Muscle of back (tissue), 11 donors: ENCODE results near the gene PGD. TPM values are rescaled to one million over a fixed set of nuclear protein-coding genes. Genes with fewer than 3 reads are reported as not detected.
"Not testable (repeated sequence)": the region's sequence is repeated elsewhere in the genome, so short reads cannot be mapped to it uniquely, and the experiment has no call there.

Source experiments
- DNase-seq, 3 donors: peaks; one replicate each; pipeline versions ENCODE4 v3.0.0 to v3.0.0-alpha.2; 2013
- polyA plus RNA-seq, 10 donors: library from polyadenylated mRNA; unstranded; fragments of 120-200 nt; gene quantifications; one replicate each; pipeline ENCODE4 v1.2.1, GENCODE V29; 2013; ENCODE audit not compliant: insufficient read length in 10 of 10

The PGD gene
- polyA plus RNA-seq, 10 donors: 88.5 to 134 (median 105) TPM

GRCh38 chr1:10389271-10389973, 9.4 kb upstream of the PGD start:
- DNase-seq: no peak

GRCh38 chr1:10396870-10397269, 2.0 kb upstream of the PGD start:
- no peak for DNase-seq

- no peak for DNase-seq
Observed at GRCh38 chr1:10398278-10398733, 558 bp upstream of the PGD start.

DNA sequence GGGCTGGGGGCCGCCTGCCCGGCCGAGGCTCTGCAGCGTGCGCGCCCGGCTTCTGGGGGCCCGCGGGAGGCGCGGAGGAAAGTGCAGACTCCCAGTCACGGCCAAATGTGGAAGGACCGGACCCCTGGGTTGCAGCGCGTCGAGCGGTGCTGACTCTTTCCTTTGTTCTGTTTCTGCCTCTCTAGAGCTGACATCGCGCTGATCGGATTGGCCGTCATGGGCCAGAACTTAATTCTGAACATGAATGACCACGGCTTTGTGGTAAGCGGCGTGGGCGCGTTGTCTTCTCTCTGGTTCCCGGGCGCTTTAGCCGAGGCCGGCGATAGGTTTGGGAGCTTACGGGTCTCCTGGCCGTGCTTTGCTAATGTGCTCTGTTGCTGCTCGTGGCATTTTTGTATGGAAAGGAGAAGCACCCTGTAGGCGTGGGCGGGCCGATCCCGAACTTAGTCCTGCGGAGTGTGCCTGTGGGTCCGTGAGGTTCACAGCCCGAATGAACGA, 629 bp downstream of the PGD start:
- DNase-seq: peak in 1 of 3 donors; percentile 58

- peak in 1 of 3 donors; percentile 25 for DNase-seq
Observed at GRCh38 chr1:10400013-10400412, 1.1 kb downstream of the PGD start.

- no peak for DNase-seq
Observed at GRCh38 chr1:10401281-10401680, 2.4 kb downstream of the PGD start.

- no peak for DNase-seq
Observed at GRCh38 chr1:10402729-10403274, 3.9 kb downstream of the PGD start.

GRCh38 chr1:10407201-10407600, 8.3 kb downstream of the PGD start:
- no peak for DNase-seq

DNA sequence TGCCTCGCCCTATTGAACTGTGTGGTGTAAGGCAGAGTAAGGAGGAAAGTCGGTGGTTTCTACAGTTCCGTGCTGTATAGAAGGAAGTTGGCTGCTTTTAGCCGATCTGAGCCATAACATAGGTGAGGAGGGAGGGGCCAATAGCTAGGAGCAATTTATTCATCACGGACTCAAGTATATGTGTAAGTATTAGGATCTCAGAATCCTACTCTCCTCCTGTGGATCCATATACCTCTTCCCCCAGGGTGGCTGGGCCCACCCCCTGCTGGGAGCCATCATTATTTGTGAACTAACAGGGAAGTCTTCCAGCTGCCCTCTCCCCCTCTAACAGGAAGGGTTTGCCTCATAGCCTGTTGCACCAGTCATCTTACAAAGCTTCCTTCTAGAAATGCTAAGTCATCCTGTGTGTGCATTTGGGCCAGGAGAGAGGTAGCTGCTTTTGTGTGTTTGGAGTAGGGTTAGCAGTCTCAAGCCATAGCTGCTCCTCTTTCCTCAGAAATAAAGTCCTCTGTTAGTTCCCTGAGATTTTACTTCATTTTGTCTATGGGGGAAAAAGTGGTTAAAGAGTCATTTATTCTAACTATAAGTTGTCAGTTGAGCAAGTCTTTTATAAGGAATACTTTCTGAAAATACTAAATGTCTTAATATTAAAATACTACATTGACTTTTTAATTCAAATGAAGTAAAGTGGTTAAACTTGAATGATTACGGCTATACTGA, 16.5 kb downstream of the PGD start:
- DNase-seq: peak in 2 of 3 donors; percentile 27 to 32

DNA sequence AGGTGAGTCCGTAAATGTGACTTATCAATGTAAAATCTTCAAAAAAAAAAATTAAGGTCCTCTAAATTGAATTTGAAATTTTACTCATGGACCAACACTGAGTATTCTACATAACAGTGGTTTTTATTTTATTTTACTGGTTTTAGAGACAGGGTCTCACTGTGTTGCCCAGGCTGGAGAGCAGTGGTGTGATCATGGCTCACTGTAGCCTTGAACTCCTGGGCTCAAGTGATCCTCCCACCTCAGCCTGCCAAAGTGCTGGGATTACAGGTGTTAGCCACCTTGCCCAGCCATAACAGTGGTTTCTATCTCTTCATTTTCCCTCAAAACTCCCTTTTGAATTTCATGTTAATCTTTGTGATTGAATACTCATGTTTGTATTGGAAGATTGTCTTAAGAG, 17.1 kb downstream of the PGD start:
- DNase-seq: not testable (repeated sequence)

DNA sequence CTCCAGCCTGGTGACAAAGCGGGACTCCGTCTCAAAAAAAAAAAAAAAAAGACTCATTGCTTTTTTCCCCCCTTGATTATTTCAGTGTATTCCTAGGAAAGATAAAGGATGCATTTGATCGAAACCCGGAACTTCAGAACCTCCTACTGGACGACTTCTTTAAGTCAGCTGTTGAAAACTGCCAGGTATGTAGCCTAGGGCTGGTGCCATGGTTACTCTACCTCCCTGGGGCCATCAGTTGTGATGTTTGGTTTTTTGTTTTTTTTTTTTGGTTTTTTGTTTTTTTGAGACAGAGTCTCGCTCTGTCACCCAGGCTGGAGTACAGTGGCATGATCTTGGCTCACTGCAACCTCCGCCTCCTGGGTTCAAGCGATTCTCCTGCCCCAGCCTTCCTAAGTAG, 19.9 kb downstream of the PGD start:
- DNase-seq: not testable (repeated sequence)

DNA sequence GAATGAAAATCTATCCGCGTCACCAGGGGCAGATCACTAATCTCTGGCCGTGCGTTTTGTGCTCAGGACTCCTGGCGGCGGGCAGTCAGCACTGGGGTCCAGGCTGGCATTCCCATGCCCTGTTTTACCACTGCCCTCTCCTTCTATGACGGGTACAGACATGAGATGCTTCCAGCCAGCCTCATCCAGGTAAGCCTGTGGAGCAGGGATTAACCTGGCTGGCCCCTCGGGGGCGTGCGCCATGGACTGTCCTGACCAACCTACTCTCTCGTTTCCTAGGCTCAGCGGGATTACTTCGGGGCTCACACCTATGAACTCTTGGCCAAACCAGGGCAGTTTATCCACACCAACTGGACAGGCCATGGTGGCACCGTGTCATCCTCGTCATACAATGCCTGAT, 20.5 kb downstream of the PGD start:
- no peak for DNase-seq

- no peak for DNase-seq
Observed at GRCh38 chr1:10421637-10422036, 22.8 kb downstream of the PGD start.

GRCh38 chr1:10424034-10424433, 25.2 kb downstream of the PGD start:
- peak; percentile 36 to 84 (median 64) for DNase-seq

GRCh38 chr1:10424651-10425050, 25.8 kb downstream of the PGD start:
- DNase-seq: no peak

DNA sequence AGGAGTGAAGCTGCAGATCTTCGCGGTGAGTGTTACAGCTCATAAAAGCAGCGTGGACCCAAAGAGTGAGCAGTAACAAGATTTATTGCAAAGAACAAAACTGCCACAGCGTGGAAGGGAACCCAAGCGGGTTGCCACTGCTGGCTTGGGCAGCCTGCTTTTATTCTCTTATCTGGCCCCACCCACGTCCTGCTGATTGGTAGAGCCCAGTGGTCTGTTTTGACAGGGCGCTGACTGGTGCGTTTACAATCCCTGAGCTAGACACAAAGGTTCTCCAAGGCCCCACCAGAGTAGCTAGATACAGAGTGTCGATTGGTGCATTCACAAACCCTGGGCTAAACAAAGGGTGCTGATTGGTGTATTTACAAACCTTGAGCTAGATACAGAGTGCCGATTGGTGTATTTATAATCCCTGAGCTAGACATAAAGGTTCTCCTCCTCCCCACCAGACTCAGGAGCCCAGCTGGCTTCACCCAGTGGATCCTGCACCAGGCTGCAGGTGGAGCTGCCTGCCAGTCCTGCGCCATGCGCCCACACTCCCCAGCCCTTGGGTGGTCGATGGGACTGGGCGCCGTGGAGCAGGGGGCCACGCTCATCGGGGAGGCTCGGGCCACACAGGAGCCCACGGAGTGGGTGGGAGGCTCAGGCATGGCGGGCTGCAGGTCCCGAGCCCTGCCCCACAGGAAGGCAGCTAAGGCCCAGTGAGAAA, 27.1 kb downstream of the PGD start:
- DNase-seq: not testable (repeated sequence)

DNA sequence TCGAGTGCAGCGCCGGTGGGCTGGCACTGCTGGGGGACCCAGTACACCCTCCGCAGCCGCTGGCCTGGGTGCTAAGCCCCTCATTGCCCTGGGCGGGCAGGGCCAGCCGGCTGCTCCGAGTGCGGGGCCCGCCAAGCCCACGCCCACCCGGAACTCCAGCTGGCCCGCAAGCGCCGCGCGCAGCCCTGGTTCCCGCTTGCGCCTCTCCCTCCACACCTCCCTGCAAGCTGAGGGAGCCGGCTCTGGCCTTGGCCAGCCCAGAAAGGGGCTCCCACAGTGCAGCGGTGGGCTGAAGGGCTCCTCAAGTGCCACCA, 27.6 kb downstream of the PGD start:
- not testable (repeated sequence) for DNase-seq

DNA sequence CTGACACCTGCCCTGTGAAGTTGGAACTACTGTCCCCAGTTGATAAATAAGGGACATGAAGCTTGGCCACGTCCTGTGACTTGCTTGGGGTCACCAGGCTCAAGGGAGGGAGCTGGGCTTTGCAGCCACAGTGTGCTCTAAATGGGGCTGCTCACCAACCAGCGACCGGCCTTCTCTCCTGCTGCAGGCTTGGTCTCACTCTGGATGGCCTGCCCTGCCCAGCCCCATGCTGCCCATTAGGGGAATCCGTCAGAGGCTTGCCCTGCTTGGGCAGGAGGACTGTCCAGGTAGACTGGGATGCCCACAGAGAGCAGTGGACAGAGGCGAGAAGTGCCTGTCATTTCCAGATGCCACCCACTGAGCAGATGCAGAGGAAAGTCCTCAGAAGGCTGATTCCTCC, 30.1 kb downstream of the PGD start:
- DNase-seq: no peak

- peak in 1 of 3 donors; percentile 16 for DNase-seq
Observed at GRCh38 chr1:10429868-10430215, 31.0 kb downstream of the PGD start.

DNA sequence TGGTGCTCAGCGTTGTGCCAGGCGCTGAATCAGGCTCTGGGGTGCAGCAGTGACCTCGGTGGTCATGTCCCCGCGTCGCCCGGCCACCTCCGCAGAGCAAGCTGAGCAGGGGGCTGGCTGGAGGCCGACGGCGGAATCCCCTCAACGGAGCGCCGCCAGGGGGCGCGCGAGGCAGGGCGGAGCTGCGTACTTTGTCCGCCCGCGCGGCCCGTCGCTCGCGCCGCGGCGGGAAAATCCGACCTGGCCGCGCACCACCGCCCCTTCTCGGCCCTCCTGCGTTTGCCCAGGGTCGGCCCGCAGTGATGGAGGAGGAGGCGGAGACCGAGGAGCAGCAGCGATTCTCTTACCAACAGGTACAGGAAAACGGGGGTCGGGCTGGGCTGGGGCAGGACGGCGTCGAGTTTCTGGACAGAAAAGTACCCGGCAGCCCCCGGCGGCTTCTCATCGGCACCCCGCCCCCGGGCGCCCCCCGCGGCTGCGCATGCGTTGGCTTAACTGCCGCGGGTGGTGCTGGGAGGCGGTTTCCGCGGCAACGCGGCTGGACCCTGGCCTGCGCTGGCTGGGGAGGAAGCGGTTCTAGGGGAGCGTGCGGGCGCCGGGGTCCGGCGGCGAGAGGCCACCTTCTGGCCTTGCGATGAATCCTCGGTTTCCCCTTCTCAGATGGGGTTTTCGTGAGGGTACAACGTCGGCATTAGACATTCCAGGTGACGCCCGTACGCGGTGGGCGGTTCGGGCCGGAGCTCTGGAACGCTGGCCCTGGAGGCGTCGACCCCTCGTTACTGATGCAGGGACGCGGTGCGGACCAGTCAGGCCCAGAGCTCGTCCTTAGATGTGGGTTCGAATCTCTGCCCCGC, 31.6 kb downstream of the PGD start, which contains the start of gene CENPS:
Gene CENPS, plus strand, starts transcription at position 218 of the 854 bp plus-strand sequence. Its CDS starts 85 bp downstream, at position 303.
- DNase-seq: peak; percentile 91 to 98 (median 96)

- no peak for DNase-seq
Observed at GRCh38 chr1:10431070-10431730, 32.3 kb downstream of the PGD start.
